Stomach smooth muscle (tissue), 2 donors: ENCODE measurements around the gene FAN1.

Experiments
- H3K27ac ChIP-seq: one replicate; pipeline ENCODE4 v1.7.0; 2013; ENCODE audit warnings: mild to moderate bottlenecking, low read length, inconsistent platforms
- H3K27me3 ChIP-seq, 2 donors: one replicate each; pipeline ENCODE4 v1.7.0; 2013; ENCODE audit warnings: low read length in 2 of 2; ENCODE audit not compliant: insufficient read depth in 2 of 2, control insufficient read depth in 1 of 2
- H3K36me3 ChIP-seq, 2 donors: one replicate each; pipeline ENCODE4 v1.7.0; 2013; ENCODE audit warnings: low read length in 2 of 2; ENCODE audit not compliant: control insufficient read depth in 2 of 2, insufficient read depth in 2 of 2
- H3K4me1 ChIP-seq: one replicate; pipeline ENCODE4 v1.7.0; 2013; ENCODE audit warnings: low read length; ENCODE audit not compliant: control insufficient read depth, insufficient read depth
- H3K4me3 ChIP-seq, 2 donors: one replicate each; pipeline ENCODE4 v1.7.0; 2013; ENCODE audit warnings: low read length in 2 of 2
- H3K9ac ChIP-seq, 2 donors: one replicate each; pipeline ENCODE4 v1.7.0; 2013; ENCODE audit warnings: low read length in 2 of 2, mild to moderate bottlenecking in 1 of 2
- H3K9me3 ChIP-seq, 2 donors: one replicate each; pipeline ENCODE4 v1.7.0; 2013; ENCODE audit warnings: low read length in 2 of 2; ENCODE audit not compliant: control insufficient read depth in 2 of 2
- donor health status: healthy.
- donor health status: Pancreatic carcinoma.

The FAN1 gene

DNA sequence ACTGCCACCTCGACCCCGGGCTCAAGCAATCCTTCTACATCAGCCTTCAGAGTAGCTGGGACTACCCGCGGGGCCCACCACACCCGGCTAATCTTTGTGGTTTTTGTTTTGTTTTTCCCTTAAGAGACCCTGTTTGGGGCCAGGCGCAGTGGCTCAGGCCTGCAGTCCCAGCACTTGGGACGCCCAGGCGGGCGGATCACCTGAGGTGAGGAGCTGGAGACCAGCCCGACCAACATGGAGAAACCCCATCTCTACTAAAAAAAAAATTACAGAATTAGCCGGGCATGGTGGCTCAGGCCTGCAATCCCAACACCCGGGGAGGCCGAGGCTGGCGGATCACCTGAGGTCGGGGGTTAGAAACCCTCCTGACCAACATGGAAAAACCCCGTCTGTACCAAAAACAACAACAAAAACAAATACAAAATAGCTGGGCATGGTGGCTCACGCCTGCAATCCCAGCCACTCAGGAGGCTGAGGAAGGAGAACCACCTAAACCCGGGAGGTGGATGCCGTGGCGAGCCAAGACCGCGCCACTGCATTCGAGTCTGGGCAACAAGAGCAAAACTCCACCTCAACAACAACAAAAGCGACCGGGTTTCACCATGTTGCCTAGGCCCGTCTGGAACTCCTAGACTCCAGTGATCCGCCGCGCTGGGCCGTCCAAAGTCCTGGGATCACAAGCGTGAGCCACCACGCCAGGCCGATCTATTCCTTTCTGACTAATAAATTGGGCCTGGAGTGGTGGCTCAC is 8.1 kb upstream of the FAN1 start:
- Histone ChIP-seq H3K36me3 (no peaks in the 10 kb centered on the region), H3K9ac (no peak overlapping the region), H3K27me3 (no peaks in the 10 kb centered on the region), H3K4me3 (no peak overlapping the region), H3K9me3 (no peaks in the 10 kb centered on the region), H3K4me1 (no peaks in the 10 kb centered on the region), H3K27ac (no peak overlapping the region)

DNA sequence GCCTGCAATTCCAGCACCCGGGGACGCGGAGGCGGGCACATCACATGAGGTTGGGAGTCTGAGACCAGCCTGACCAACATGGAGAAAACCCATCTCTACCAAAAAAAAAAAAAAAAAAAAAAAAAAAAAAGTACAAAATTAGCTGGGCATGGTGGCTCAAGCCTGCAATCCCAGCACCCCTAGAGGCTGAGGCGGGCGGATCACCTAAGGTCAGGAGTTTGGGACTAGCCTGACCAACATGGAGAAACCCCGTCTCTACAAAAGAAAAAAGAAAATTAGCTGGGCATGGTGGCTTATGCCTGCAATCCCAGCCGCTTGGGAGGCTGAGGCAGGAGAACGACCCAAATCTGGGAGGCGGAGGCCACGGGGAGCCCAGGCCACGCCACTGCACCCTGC is 7.5 kb upstream of the FAN1 start:
- Histone ChIP-seq H3K36me3 (no peaks in the 10 kb centered on the region), H3K4me3 (no peak overlapping the region), H3K9ac (no peak overlapping the region), H3K27ac (no peak overlapping the region), H3K4me1 (no peaks in the 10 kb centered on the region), H3K9me3 (no peaks in the 10 kb centered on the region), H3K27me3 (no peaks in the 10 kb centered on the region)

DNA sequence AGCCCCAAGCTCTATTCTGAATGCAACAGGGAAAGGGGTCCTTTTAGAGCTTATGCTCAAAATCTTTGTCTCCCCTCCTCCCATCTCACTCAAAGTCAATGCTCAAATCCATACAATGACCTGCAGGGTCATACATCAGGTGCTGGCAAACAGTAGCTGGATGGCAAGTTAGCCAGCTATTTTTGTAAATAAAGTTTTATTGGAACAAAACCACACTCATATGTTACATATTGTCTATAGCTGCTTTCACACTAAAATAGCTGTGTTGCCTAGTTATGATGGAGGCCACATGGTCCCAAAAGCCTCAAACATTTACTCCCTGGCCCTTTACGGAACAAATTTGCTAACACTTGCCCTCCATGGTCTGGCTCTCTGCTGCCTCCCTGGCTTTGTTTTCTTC is 1.8 kb upstream of the FAN1 start:
- Histone ChIP-seq H3K9ac (no peak overlapping the region), H3K27me3 (no peaks in the 10 kb centered on the region), H3K27ac (no peak overlapping the region), H3K36me3 (no peaks in the 10 kb centered on the region), H3K4me1 (peaks cover 6% of the 10 kb centered on the region), H3K4me3 (no peak overlapping the region), H3K9me3 (no peaks in the 10 kb centered on the region)

DNA sequence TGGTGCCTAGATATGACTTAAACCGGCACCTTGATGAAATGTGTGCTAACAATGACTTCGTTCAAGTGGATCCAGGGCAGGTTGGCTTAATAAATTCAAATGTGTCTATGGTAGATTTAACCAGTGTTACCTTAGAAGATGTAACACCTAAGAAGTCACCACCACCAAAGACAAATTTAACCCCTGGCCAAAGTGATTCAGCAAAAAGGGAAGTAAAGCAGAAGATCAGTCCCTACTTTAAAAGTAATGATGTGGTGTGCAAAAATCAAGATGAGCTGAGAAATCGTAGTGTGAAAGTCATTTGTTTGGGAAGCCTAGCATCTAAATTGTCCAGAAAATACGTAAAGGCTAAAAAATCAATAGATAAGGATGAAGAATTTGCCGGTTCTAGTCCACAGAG is 1.1 kb downstream of the FAN1 start:
- Histone ChIP-seq H3K9ac (peak overlapping the region in 1 of 2 donors; percentile 80), H3K27me3 (no peaks in the 10 kb centered on the region), H3K9me3 (no peaks in the 10 kb centered on the region), H3K27ac (no peak overlapping the region), H3K4me1 (peaks cover 6% of the 10 kb centered on the region), H3K4me3 (peak overlapping the region; percentile 96 to 97), H3K36me3 (peaks cover 6 to 10% of the 10 kb centered on the region in 2 donors)

DNA sequence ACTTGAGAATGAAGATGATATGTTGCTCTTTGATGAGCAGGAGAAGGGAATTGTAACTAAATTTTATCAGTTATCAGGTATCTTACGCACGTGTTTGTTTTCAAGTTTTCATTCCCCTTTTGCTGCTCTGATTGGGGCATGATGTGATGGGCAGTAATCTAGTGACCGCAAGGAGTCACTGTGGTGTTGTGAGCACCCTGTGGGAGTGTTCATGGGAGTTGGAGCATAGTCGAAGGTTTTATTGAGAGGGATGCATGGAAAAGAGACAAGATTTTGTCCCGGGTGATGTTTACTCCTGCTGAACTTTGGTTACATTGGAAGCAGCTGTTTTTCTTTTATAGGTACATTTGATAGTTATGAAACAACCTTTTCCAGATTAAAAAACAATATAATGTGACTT is 2.1 kb downstream of the FAN1 start:
- no peak overlapping the region for H3K27ac ChIP-seq
- H3K4me3 ChIP-seq = no peak overlapping the region
- H3K36me3 ChIP-seq = peaks cover 11 to 13% of the 10 kb centered on the region in 2 donors
- H3K9ac ChIP-seq = no peak overlapping the region
- no peaks in the 10 kb centered on the region for H3K27me3 ChIP-seq
- H3K4me1 ChIP-seq = peaks cover 6% of the 10 kb centered on the region
- no peaks in the 10 kb centered on the region for H3K9me3 ChIP-seq

DNA sequence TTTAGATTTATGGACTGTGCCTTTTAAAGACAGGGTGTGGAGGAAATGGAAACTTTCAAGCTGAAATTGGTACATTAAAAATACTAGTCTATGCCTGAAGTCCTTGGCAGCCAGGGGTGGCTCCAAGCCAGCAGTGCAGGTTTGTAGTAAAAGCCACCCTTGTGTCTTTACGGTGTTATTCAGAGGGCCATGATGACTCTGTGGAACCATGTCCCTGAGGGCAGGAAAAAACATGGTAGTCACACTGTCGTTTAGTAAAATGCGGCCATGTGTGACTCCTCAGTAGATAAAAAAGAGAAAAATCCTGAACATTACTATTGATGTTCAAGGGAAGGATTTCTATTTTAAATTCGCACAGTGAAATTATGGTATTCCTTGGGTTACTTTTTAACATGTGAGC is 2.7 kb downstream of the FAN1 start:
- Histone ChIP-seq H3K27ac (no peak overlapping the region), H3K9ac (no peak overlapping the region), H3K9me3 (no peaks in the 10 kb centered on the region), H3K4me3 (peak overlapping the region in 1 of 2 donors; percentile 5), H3K4me1 (peaks cover 6% of the 10 kb centered on the region), H3K36me3 (peaks cover 11 to 13% of the 10 kb centered on the region in 2 donors), H3K27me3 (no peaks in the 10 kb centered on the region)

DNA sequence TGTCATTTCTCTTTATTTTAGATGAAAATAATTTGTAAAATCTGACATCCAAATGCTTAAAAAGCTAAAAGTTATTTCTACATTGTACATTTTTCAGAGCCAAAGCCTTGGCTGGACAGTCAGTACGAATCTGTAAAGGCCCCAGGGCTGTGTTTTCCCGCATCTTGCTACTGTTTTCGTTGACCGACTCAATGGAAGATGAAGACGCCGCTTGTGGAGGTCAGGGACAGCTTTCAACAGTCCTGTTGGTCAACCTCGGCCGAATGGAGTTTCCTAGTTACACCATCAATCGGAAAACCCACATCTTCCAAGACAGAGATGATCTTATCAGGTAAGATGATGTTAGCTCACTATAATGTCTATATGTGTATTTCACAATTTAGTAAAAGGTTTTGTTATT is 10.0 kb downstream of the FAN1 start:
- Histone ChIP-seq H3K4me3 (no peak overlapping the region), H3K36me3 (peaks cover 30 to 49% of the 10 kb centered on the region in 2 donors), H3K9me3 (no peaks in the 10 kb centered on the region)

DNA sequence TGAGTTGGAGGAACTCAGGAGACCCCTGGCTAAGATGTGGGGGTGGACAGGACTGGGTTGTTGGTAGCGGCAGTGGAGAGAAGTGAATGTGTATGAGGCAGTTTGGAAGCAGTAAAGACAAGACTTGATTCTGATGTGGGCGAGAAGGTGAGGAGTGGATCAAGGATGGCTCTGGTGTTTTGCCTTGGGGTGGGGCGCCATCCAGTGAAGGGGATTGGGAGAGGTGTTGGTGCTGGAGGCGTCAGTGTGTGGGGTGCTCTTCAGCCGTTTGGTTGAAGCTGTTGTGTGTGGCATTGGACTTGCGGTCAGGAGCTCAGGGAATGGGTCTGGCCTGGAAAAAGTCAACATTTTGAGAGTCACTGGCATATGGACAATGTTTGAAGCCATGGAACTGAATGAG is 13.3 kb downstream of the FAN1 start:
- Histone ChIP-seq H3K27me3 (no peaks in the 10 kb centered on the region), H3K27ac (no peak overlapping the region), H3K9ac (no peak overlapping the region), H3K4me3 (no peak overlapping the region), H3K9me3 (no peaks in the 10 kb centered on the region), H3K36me3 (peaks cover 32 to 49% of the 10 kb centered on the region in 2 donors), H3K4me1 (no peaks in the 10 kb centered on the region)

More for the DNA sequence above, 10.0 kb downstream of the FAN1 start:
- Histone ChIP-seq H3K9ac (no peak overlapping the region), H3K27me3 (no peaks in the 10 kb centered on the region), H3K27ac (no peak overlapping the region), H3K4me1 (no peaks in the 10 kb centered on the region)

DNA sequence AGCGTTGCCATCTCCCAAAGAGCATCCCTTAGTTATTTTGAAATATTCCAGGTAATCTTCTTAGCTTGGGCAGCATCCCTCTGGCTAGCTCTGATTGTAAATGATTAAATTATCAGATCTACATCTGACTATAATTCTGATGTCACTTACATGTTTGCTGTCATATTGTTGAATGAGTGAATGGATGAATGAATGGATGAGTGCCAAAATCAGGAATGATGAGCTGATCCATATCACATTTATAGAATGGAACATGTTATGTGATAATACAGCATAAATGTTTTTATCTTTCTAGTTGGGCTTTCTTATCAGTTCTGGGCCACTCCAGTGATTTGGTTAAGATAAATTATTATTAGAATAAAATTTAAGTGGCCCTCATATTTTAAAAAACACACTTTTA is 14.0 kb downstream of the FAN1 start:
- no peaks in the 10 kb centered on the region for H3K9me3 ChIP-seq
- H3K27me3 ChIP-seq = no peaks in the 10 kb centered on the region
- H3K4me1 ChIP-seq = no peaks in the 10 kb centered on the region
- peaks cover 34 to 49% of the 10 kb centered on the region in 2 donors for H3K36me3 ChIP-seq
- H3K9ac ChIP-seq = no peak overlapping the region
- no peak overlapping the region for H3K4me3 ChIP-seq
- H3K27ac ChIP-seq = no peak overlapping the region

DNA sequence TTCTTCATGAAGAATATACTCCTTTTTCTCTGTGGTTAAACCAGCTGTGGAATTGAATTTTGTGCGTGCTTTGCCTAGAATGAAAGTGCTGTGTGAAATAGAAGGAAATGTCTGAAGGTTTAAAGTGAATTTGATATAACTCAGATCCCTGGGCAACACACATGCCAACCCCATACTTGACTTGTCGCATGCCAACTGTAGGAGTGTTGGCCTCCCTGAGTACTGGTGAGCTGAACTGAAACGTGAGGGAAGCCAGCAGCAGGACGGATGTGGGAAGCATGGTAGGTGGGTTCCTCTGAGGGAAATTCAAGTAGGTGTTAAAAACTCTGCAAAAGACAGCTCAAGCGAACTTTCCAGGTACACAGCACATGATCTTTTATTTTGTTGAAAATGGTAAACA is 14.7 kb downstream of the FAN1 start:
- H3K4me3 ChIP-seq = no peak overlapping the region
- no peaks in the 10 kb centered on the region for H3K4me1 ChIP-seq
- H3K36me3 ChIP-seq = peaks cover 39 to 51% of the 10 kb centered on the region in 2 donors
- H3K27ac ChIP-seq = no peak overlapping the region
- H3K9me3 ChIP-seq = no peaks in the 10 kb centered on the region
- no peak overlapping the region for H3K9ac ChIP-seq
- no peaks in the 10 kb centered on the region for H3K27me3 ChIP-seq

DNA sequence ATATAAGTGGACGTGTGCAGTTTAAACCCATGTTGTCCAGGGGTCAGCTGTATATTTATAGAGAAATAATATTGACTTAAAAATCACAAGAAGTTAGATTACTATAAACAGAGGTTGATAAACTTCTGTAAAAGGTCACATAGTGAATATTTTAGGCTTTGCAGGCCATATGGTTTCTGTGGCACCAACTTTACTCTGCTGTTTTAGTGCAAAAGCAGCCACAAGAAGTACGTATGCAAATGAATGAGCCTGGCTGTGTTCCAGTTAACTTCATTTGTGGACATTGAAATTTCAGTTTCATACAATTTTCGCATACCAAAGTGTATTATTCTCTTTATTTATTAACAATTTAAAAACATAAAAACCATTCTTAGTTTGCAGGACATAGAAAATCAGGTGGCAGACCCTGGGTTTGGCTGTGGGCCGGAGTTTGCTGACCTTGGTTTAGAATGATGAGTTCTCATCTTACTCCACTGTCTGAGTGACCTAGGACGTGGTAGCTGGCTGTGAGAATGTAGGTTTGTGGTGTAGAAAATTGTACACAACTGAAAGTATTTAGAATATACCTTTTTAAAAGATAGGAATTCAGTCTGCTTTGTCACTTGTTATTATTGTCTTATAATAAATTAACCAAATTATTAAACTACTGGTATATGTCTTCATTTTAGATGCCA is 16.3 kb downstream of the FAN1 start:
- H3K36me3 ChIP-seq = peaks cover 45 to 54% of the 10 kb centered on the region in 2 donors

More for the DNA sequence above, 16.3 kb downstream of the FAN1 start:
- H3K4me3 ChIP-seq = no peak overlapping the region
- H3K9me3 ChIP-seq = no peaks in the 10 kb centered on the region
- H3K4me1 ChIP-seq = no peaks in the 10 kb centered on the region
- H3K27me3 ChIP-seq = no peaks in the 10 kb centered on the region
- no peak overlapping the region for H3K9ac ChIP-seq
- no peak overlapping the region for H3K27ac ChIP-seq
